Activated T-helper 1 cell treated with anti-CD3 and anti-CD28 coated beads, Interleukin-2, amount 50 U/mL, for 16 hours (primary cell): ENCODE results near the gene SPATC1L.
A peak's percentile ranks its signal among the peaks of the same experiment; 100 is the strongest.

Experiments
- DNase-seq, 2 donors: peaks; one replicate each; pipeline ENCODE4 v3.0.0-alpha.2; 2020; ENCODE audit warnings: low read depth in 1 of 2, low spot score in 1 of 2

Gene SPATC1L

GRCh38 chr21:46165098-46165497 is 19.2 kb downstream of the SPATC1L start:
- DNase-seq: no peak

GRCh38 chr21:46163380-46163779 is 20.9 kb downstream of the SPATC1L start:
- DNase-seq: no peak

- DNase-seq: no peak
These were observed 22.3 kb downstream of the SPATC1L start for GRCh38 chr21:46161633-46162592.

- peak in 1 of 2 donors; percentile 3 for DNase-seq
These were observed 23.2 kb downstream of the SPATC1L start for GRCh38 chr21:46160907-46161632.

GRCh38 chr21:46160657-46160906 is 23.7 kb downstream of the SPATC1L start:
- peak in 1 of 2 donors; percentile 2 for DNase-seq

GRCh38 chr21:46159841-46160656 is 24.2 kb downstream of the SPATC1L start:
- peak in 1 of 2 donors; percentile 2 for DNase-seq

GRCh38 chr21:46159390-46159789 is 24.9 kb downstream of the SPATC1L start:
- DNase-seq: peak in 1 of 2 donors; percentile 1

- peak in 1 of 2 donors; percentile 1 for DNase-seq
These were observed 25.5 kb downstream of the SPATC1L start for GRCh38 chr21:46158666-46159300.

GRCh38 chr21:46157987-46158451 is 26.2 kb downstream of the SPATC1L start:
- peak in 1 of 2 donors; percentile 0 for DNase-seq

GRCh38 chr21:46157396-46157986 is 26.8 kb downstream of the SPATC1L start:
- no peak for DNase-seq

- DNase-seq: no peak
These were observed 27.6 kb downstream of the SPATC1L start for GRCh38 chr21:46156678-46157077.

GRCh38 chr21:46156378-46156645 is 27.9 kb downstream of the SPATC1L start:
- DNase-seq: no peak

- DNase-seq: peak in 1 of 2 donors; percentile 1
These were observed 28.5 kb downstream of the SPATC1L start, which contains the start of gene FTCD for GRCh38 chr21:46155514-46156377. Gene FTCD (minus strand): TSS chr21:46155579. CDS start chr21:46155523, 56 bp downstream.

GRCh38 chr21:46154955-46155513 is 29.2 kb downstream of the SPATC1L start:
- peak in 1 of 2 donors; percentile 2 for DNase-seq

- DNase-seq: no peak
These were observed 29.9 kb downstream of the SPATC1L start for GRCh38 chr21:46154155-46154954.

- peak in 1 of 2 donors; percentile 16 for DNase-seq
These were observed 30.8 kb downstream of the SPATC1L start for GRCh38 chr21:46153247-46154154.

GRCh38 chr21:46152927-46153246 is 31.4 kb downstream of the SPATC1L start:
- peak in 1 of 2 donors; percentile 1 for DNase-seq
